HG03066 (cell line): ENCODE data around the gene EBI3.
"Not testable (repeated sequence)": the region's sequence is repeated elsewhere in the genome, so short reads cannot be mapped to it uniquely, and the experiment has no call there.

Source experiments
- ATAC-seq: cut with Tn5 transposase; IDR thresholded peaks from one replicate; pipeline ENCODE4 v1.9.1; 2021; ENCODE audit warnings: low read depth; ENCODE audit not compliant: unreplicated experiment

EBI3 gene

DNA sequence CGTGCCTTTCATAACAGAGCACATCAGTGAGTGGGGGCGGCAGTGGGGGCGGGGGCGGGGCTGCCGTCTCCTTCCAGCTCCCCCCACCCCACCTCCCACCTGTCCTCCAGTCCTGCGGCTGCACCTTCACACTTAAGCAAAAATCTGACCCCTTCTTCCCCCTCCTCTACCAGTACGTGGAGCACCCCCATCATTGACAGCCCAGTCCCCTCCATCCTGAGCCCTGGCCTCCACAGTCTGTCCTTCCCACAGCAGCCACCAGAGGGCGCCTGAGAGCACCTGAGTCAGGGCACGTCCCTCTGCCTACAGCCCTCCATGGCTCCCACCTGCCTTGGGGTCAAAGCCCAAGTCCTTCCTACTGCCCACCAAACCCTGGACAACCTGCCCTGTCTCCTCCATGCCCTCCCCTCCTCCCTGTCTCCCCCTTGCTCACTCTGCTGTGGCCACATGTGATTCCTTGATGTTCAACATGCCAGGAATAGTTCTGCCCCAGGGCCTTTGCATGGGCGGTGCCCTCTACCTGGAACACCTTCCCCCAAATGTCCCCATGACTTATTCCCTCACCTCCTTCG lies 4.0 kb downstream of the EBI3 start:
- no peak for ATAC-seq

DNA sequence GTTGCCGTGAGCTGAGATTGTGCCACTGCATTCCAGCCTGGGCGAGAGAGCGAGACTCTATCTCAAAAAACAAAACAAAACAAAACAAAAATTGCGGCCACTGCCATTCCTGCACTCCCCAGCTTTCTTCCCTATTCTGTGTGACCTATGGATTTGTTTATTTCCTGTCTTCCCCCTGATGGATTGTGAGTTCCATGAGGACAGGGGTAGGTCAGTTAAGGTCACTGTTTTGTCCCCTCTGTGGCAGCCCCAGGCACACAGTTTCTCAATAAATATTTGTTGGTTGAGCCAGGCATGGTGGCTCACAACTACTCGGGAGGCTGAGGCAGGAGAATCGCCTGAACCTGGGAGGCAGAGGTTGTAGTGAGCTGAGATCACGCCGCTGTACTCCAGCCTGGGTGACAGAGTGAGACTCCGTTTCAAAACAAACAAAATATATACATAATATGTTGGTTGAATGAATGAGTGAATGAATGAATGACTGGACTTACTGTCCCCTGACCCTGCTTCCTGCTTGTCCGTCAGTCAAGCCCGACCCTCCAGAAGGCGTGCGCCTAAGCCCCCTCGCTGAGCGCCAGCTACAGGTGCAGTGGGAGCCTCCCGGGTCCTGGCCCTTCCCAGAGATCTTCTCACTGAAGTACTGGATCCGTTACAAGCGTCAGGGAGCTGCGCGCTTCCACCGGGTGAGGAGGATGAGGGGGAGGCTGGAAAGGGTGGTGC lies 5.0 kb downstream of the EBI3 start:
- ATAC-seq: no peak

DNA sequence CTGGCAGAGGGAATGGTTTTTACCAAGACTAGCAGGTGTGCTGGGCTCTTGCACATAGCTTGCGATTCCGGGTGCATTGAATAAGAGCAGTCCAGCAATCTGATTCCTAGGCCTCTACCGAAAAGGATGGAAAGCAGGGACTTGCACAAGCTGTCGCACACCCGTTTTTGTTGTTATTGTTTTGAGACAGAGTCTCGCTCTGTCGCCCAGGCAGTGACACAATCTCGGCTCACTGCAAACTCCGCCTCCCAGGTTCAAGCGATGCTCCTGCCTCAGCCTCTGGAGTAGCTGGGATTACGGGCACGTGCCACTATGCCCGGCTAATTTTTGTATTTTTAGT lies 5.5 kb downstream of the EBI3 start:
- no peak for ATAC-seq

DNA sequence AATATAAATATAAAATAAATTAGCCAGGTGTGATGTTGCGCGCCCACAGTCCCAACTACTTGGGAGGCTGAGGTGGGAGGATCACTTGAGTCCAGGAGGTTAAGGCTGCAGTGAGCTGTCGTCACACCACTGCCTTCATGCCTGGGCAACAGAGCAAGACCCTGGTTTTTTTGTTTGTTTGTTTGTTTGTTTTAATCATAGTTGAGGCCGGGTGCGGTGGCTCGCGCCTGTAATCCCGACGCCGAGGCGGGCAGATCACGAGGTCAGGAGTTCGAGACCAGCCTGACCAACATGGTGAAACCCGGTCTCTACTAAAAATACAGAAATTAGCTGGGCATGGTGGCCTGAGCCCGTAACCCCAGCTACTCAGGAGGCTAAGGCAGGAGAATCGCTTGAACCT lies 8.2 kb downstream of the EBI3 start:
- ATAC-seq: not testable (repeated sequence)

GRCh38 chr19:4238831-4239230 lies 9.5 kb downstream of the EBI3 start:
- ATAC-seq: no peak

DNA sequence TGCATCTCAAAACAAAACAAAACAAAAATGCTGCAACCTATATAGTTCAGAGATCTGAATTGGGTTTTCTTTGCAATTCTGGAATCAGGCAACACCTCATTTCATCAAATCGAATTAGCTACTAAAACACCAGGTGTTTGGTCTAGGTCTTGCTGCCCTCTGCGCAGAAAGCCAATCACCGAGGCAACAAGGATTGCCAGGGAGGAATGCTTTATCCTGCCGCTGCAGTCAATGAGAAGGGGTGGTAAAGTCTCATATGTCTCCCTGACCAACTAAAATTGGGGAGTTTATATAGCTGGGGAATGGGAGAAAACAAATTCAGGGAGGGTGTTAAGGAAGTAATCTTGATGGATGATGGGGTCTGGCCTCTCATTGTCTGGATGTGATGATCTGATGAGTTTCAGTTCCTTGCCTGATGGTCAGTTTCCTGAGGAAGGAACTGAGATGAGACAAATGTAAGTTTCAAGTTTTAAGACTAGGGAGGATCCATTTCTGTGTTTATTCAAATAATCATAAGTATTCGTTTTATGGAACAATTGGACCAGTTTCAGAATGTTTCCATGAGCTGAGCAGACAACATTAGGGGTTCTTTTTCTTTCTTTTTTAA lies 12.6 kb downstream of the EBI3 start:
- no peak for ATAC-seq

GRCh38 chr19:4245938-4246337 lies 16.6 kb downstream of the EBI3 start:
- ATAC-seq: not testable (repeated sequence)

GRCh38 chr19:4246767-4247593 lies 17.7 kb downstream of the EBI3 start, which contains the start of gene YJU2:
TSS of gene YJU2 (plus strand) at chr19:4247080. CDS start at chr19:4247147, 67 bp downstream.
- peak; percentile 83 for ATAC-seq

DNA sequence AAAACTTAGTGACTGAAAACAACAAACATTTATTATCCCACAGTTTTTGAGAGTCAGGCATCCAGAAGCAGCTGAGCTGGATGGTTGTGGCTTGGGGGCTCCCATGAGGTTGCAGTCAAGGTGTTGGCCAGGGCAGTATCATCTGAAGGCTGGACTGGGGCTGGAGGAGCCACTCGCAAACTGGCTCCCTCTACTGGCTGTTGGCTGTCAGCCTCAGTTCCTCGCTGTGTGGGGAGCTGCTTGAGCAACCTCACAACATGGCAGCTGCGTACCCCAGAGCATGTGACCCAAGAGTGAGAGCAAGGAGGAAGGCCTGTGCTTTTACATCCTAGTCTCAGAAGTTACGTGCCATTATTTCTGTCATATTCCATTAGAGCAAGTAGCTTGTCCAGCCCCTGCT lies 27.2 kb downstream of the EBI3 start:
- ATAC-seq: no peak

GRCh38 chr19:4257025-4257424 lies 27.7 kb downstream of the EBI3 start:
- ATAC-seq: no peak

DNA sequence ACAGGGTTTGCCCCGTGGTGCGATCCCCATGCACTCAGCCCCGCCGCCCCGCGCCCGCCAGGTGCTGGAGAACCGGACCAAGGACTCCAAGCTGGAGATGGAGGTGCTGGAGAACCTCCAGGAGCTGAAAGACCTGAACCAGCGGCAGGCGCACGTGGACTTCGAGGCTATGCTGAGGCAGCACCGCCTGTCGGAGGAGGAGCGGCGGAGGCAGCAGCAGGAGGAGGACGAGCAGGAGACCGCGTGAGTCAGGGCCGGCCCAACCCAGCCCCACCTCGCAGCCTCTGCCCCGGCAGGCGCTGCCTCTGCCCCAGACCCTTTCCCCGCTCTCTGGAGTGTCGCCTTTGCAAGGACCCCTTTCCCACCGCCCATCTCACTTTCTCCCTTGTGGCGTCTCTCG lies 28.9 kb downstream of the EBI3 start:
- no peak for ATAC-seq

- ATAC-seq: no peak
These were observed 31.4 kb downstream of the EBI3 start for GRCh38 chr19:4260613-4261191.

DNA sequence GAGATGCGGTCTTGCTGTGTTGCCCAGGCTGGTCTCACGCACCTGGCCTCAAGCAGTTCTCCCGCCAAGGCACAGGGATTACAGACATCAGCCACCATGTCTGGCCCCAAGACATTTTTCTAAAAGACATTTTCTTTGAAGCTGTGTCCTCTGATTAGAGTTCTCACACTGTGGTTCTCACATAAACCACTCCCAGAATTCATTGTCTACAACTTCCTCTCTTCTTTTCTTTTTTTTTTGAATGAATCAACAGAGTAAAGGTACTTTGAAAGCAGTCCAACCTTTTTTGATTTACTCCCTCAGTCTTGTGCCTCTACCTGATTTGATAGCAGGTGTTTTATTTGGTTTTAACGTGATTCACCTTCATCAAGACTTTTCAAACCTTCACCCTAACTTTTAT lies 35.5 kb downstream of the EBI3 start:
- no peak for ATAC-seq

DNA sequence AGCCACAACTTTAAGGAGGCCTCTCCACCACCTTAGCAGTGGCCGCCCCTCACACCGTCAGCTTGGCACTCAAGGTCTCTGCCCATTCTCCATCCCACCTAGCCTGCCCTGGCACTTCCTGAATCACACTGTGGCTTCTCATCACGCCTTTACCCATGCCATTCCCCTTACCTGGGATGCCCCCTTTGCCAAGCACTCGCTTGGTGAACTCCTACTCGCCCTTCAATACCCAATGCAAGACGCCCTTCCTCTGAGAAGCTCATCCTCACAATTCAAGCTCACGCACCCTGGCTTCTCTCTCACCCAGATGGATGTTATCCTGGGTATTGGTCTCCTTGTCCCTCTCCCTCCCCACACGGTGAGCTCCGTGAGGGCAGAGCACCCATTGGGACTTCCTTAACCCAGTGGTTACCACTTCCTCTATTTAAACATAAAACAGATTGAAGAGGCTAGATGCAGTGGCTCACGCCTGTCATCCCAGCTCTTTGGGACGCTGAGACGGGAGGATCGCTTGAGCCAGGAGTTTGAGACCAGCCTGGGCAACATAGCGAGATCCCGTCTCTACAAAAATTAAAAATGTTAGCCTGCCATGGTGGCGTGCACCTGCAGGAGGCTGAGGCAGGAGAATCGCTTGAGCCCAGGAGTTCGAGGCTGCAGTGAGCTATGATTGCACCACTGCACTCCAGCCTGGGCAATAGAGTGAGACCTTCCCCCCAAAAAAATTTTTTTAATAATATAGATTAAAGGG lies 37.1 kb downstream of the EBI3 start:
- no peak for ATAC-seq

DNA sequence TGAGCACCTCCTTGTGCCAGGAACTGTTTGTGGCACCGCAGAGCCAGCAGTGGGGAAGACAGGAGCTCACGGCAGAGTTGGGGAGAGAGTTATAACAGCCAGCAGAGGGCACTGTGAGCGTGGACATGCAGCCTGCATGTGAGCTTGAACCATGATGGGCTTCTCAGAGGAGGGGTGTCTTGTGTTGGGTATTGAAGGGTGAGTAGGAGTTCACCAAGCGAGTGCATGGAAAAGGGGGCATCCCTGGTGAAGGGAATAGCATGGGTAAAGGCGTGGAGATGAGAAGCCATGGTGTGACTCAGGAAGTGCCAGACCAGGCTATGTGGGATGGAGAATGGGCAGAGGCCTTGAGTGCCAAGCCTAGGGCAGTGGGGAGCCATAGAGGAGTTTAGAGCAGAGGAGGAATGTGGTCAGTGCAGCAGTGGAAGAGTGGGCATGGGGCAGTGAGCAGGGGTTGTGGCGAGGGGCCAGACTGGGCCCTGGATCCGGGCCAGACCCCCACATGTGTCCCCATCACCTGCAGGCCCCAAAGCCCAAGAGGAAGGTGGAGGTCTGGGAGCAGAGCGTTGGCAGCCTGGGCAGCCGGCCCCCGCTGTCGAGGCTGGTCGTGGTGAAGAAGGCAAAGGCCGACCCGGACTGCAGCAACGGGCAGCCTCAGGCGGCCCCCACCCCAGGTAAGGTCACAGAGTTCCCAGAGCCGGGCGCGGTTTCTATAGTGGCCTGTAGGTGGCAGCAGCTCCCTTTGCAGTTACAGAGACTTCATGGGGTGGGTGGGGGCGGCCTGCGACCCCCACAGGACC lies 38.0 kb downstream of the EBI3 start:
- no peak for ATAC-seq

DNA sequence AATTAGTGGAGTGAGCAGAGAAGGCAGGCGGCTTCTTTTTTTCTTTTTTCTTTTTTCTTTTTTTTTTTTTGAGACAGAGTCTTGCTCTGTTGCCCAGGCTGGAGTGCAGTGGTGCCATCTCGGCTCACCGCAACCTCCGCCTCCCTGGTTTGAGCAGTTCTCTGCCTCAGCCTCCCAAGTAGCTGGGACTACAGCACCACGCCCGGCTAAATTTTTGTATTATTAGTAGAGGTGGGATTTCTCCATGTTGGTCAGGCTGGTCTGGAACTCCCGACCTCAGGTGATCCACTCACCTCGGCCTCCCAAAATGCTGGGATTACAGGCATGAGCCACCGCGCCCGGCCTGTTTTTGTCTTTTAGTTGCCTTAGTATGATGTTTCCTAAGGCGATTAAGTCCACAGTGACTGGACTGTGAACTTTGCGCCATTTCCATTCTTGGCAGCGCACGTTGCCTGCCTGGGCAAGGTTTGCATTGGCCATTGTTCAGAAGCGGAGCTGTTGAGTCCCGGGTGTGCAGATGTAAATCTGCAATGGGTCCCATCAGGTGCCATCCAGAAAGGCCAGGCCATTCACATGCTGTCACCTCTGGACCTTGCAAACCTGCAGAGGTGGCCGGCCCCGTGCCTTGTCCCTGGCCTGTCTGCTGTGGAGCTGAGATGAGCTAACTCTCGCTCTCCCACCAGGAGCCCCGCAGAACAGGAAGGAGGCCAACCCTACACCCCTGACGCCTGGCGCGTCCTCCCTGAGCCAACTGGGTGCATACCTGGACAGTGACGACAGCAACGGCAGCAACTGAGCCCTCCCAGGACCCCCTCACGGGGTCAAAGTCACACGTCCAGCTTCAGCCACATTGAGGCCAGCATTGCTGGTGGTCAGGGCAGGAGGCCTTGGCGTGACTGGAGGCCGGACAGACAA lies 38.8 kb downstream of the EBI3 start:
- no peak for ATAC-seq

DNA sequence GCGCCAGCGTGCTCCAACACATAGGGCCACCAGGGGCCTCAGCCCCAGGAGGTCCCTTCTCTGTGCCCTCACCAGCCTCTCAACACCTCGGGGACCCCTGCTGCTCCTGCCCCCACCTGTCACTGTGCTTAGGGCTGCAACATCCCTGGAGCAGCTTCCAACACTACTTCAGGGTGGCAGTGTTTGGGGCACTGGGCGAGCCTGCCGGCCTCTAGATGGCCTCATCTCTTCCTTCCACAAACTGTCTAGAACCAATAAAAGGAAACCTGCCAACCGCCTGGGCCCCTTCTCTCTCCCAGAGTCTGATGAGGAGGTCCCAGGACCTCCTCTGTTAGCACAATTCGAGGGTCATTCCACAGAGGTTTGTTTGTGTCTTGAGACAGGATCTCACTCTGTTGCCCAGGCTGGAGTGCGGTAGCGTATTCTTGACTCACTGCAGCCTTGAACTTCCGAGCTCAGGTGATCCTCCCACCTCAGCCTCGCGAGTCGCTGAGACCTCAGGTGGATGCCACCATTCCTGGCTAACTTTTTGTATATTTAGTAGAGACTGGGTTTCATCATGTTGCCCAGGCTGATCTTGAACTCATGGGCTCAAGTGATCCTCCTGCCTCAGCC lies 39.6 kb downstream of the EBI3 start:
- ATAC-seq: no peak

- ATAC-seq: no peak
These were observed 43.6 kb downstream of the EBI3 start for GRCh38 chr19:4272894-4273293.
